Natural killer cell (primary cell): ENCODE results near the gene HELZ. TPM values are rescaled to one million over a fixed set of nuclear protein-coding genes. Genes with fewer than 3 reads are reported as not detected.
"Not testable (repeated sequence)": the region's sequence is repeated elsewhere in the genome, so short reads cannot be mapped to it uniquely, and the experiment has no call there.

Experiments
- ATAC-seq, 3 donors: fragments of 150-1000 bp in 2 of 3; fragments of 200-7000 bp in 1 of 3; cut with Tn5 transposase; 1 replicate in 1 of 3; 2 replicates in 2 of 3; pipeline ENCODE4 v1.10.0; 2021; ENCODE audit warnings: mild to moderate bottlenecking in 2 of 3, moderate library complexity in 2 of 3
- DNase-seq, 2 donors: peaks; one replicate each; pipeline versions ENCODE4 v3.0.0 to v3.0.0-alpha.2; 2013 to 2021; ENCODE audit warnings: mixed read lengths in 1 of 2
- H3K27ac ChIP-seq: one replicate; pipeline ENCODE4 v1.5.1; 2013; ENCODE audit warnings: mild to moderate bottlenecking, low read length
- H3K27me3 ChIP-seq: one replicate; pipeline ENCODE4 v1.6.1; 2013; ENCODE audit warnings: low read length; ENCODE audit not compliant: control insufficient read depth, insufficient read depth
- H3K36me3 ChIP-seq: one replicate; pipeline ENCODE4 v1.6.1; 2013; ENCODE audit warnings: low read length; ENCODE audit not compliant: control insufficient read depth, insufficient read depth
- H3K4me1 ChIP-seq: one replicate; pipeline ENCODE4 v1.6.1; 2013; ENCODE audit warnings: low read length; ENCODE audit not compliant: control insufficient read depth, insufficient read depth
- H3K4me3 ChIP-seq: one replicate; pipeline ENCODE4 v1.5.1; 2013; ENCODE audit warnings: low read length
- H3K9me3 ChIP-seq: one replicate; pipeline ENCODE4 v1.6.1; 2013; ENCODE audit warnings: low read length; ENCODE audit not compliant: control insufficient read depth, insufficient read depth
- H3K27ac Mint-ChIP-seq, 2 donors: one replicate each; pipeline ENCODE4 v1.8.0; 2022; ENCODE audit warnings: mild to moderate bottlenecking in 2 of 2, mixed read lengths in 2 of 2, moderate library complexity in 1 of 2
- H3K27me3 Mint-ChIP-seq, 2 donors: one replicate each; pipeline ENCODE4 v1.8.0; 2022; ENCODE audit warnings: low read depth in 2 of 2, mixed read lengths in 2 of 2
- H3K36me3 Mint-ChIP-seq: one replicate; pipeline ENCODE4 v1.8.0; 2022; ENCODE audit warnings: mixed read lengths
- H3K4me1 Mint-ChIP-seq, 2 donors: one replicate each; pipeline ENCODE4 v1.8.0; 2022; ENCODE audit warnings: mixed read lengths in 2 of 2
- H3K4me3 Mint-ChIP-seq: one replicate; pipeline ENCODE4 v1.8.0; 2022; ENCODE audit warnings: mild to moderate bottlenecking, moderate library complexity, mixed read lengths
- H3K9me3 Mint-ChIP-seq, 2 donors: one replicate each; pipeline ENCODE4 v1.8.0; 2022; ENCODE audit warnings: mixed read lengths in 2 of 2
- CTCF ChIP-seq: fragments of 200-600 bp; IDR thresholded peaks from one replicate; pipeline ENCODE4 v1.8.0; 2022; ENCODE audit warnings: antibody characterized with exemption
- WGBS: methylation state at CpG from one replicate; pipeline ENCODE4 v1.1.7; 2013; ENCODE audit warnings: missing lambda C conversion rate; ENCODE audit not compliant: insufficient coverage; 5-methylcytosine and 5-hydroxymethylcytosine counted together
- intact Hi-C: fragments of 100-400 bp; cut with micrococcal nuclease; formaldehyde crosslinking; loops from one replicate; pipeline ENCODE4 v1.14.2; 2022
- total RNA-seq, 4 donors: library from RNA; stranded (reverse); fragments of 120-200 nt in 1 of 4; gene quantifications; one replicate each; pipeline versions ENCODE4 v1.2.3 to v1.2.4, GENCODE V29; 2013 to 2022

HELZ gene
- total RNA-seq, 3 donors from 2014 or later (not counting 1 experiment from before 2014, with no cell fraction given), result 274 to 355 (median 292) TPM

DNA sequence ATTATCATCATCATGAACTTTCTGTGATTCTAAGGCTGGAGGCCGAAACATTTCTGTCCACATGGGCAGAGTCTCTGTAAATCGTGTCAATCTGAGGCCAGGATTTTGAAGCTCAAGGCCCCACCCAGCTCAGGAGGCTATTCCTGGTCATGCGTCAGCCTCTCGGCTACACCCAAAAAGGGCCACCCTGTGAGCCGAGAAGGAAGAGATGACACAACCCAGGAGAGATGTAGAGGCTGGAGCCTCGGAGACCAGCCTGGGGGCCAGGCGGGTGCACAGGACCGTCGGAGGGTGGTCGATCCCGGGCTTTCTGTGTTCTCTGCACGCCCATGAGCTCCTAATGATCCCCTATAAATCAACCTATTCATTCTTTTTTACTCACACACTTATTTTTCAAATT, 201.7 kb downstream of the HELZ start:
- intact Hi-C loops, result no loop called here
- Histone ChIP-seq H3K27me3 (no peaks in the 10 kb centered on the region), H3K9me3 (peaks cover 6% of the 10 kb centered on the region), H3K27ac (no peak overlapping the region), H3K36me3 (no peaks in the 10 kb centered on the region), H3K4me1 (no peaks in the 10 kb centered on the region), H3K4me3 (no peak overlapping the region)
- 88% methylated on average over 12 of the region's 12 CpGs for WGBS
- no peaks in the 10 kb centered on the region for H3K4me1 Mint-ChIP-seq
- peaks cover 10% of the 10 kb centered on the region for H3K36me3 Mint-ChIP-seq
- no peak overlapping the region for H3K27ac Mint-ChIP-seq
- no peak overlapping the region for H3K4me3 Mint-ChIP-seq
- H3K9me3 Mint-ChIP-seq, result peaks cover 0 to 1% of the 10 kb centered on the region in 2 donors
- no peak for TF ChIP-seq CTCF
- no peak for ATAC-seq
- H3K27me3 Mint-ChIP-seq, result peaks cover 0 to 2% of the 10 kb centered on the region in 2 donors
- no peak for DNase-seq

DNA sequence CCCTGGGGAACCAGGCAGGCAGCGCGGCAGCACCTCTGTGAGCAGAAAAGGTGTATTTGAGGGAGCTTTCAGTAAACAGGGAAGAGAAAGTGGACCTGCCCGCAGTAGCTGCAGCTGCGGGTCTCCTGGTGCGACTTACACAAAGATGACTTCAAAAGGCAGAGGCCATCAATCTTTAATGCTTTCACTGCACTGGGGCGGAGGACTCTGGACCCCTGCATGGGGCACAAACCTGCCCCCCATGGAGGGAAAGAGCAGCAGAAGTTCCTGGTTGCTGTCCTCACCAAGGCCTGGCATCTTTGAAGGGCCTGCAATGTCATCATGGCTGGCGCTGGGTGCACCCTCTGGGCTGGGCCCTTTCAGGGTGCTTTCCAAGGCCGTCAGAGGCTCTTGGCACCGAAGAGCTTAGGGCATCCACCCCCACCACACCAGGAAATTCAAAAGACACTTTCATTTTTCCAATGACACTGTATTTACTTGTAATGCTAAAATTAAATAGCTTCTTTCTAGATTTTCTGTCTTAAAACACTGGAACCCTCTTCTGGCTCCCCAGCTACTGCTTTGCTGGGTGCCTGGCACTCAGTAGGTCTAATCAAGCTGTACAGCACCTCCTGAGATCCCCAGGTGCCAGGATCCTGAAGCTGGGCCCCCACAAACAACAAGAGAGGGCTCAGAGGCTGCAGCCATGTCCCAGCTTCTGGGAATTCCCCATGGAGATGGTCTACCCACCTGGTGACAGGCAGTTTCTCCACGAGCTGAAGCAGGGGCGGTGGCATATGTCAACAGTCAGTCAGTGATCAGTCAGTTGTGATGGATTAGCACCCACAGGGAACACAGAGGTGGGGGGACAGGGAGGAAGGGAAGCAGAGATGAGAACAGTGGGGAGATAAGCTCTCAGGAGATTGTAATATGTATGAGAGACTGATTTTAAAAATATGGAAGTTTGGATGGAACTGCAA, 202.8 kb downstream of the HELZ start:
- WGBS, result 73% methylated on average over 11 of the region's 11 CpGs
- no peaks in the 10 kb centered on the region for H3K4me1 Mint-ChIP-seq
- H3K27me3 ChIP-seq, result no peaks in the 10 kb centered on the region
- H3K27me3 Mint-ChIP-seq, result peaks cover 0 to 2% of the 10 kb centered on the region in 2 donors
- no peaks in the 10 kb centered on the region for H3K4me1 ChIP-seq
- no peak overlapping the region for H3K4me3 ChIP-seq
- ATAC-seq (no peak), DNase-seq (no peak)
- H3K27ac ChIP-seq, result no peak overlapping the region
- no peaks in the 10 kb centered on the region for H3K9me3 Mint-ChIP-seq
- H3K36me3 ChIP-seq, result no peaks in the 10 kb centered on the region
- TF ChIP-seq CTCF, result no peak
- H3K27ac Mint-ChIP-seq, result no peak overlapping the region
- no peaks in the 10 kb centered on the region for H3K36me3 Mint-ChIP-seq
- H3K9me3 ChIP-seq, result peaks cover under 1% of the 10 kb centered on the region
- no peak overlapping the region for H3K4me3 Mint-ChIP-seq
- intact Hi-C loops, result no loop called here

DNA sequence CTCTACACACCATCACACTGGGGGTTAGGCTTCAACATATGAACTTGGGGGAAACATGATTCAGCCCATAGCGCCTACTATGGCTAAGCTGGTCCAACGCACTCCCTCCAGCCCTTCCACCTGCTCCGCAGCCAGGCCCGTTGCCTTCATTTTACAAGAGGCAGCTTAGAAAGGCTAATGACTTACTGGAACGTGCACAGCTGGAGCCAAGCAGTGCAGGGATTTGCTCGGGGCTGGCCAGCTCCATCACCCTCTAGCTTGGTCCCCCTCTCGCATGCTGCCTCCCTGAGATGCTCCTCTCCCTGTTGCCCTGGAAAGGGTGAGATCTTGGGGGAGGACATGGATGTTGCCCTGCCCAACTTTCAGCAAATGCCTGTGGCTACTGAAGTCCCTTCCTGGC, 203.5 kb downstream of the HELZ start:
- DNase-seq (no peak), ATAC-seq (no peak)
- Mint-ChIP-seq H3K4me1 (no peaks in the 10 kb centered on the region), H3K27me3 (peaks cover 0 to 3% of the 10 kb centered on the region in 2 donors), H3K4me3 (no peak overlapping the region), H3K27ac (no peak overlapping the region), H3K9me3 (no peaks in the 10 kb centered on the region), H3K36me3 (no peaks in the 10 kb centered on the region)
- no peaks in the 10 kb centered on the region for H3K9me3 ChIP-seq
- H3K27ac ChIP-seq, result no peak overlapping the region
- no peaks in the 10 kb centered on the region for H3K27me3 ChIP-seq
- intact Hi-C loops, result no loop called here
- TF ChIP-seq CTCF, result no peak
- H3K36me3 ChIP-seq, result no peaks in the 10 kb centered on the region
- WGBS, result 91% methylated on average over 7 of the region's 7 CpGs
- H3K4me3 ChIP-seq, result no peak overlapping the region
- H3K4me1 ChIP-seq, result no peaks in the 10 kb centered on the region

DNA sequence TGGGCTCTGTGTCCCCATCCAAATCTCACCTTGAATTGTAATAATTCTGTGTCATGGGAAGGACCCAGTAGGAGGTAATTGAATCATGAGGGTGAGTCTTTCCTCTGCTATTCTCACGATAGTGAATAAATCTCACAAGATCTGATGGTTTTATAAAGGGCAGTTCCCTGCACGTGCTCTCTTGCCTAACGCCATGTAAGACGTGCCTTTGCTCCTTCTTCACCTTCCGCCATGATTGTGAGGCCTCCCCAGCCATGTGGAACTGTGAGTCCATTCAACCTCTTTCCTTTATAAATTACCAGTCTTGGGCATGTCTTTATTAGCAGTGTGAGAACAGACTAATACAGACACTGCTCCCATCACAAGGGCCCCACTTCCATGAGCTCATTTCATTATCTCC, 203.9 kb downstream of the HELZ start:
- H3K36me3 Mint-ChIP-seq, H3K36me3 ChIP-seq, H3K4me3 ChIP-seq, DNase-seq, H3K27ac Mint-ChIP-seq, H3K4me3 Mint-ChIP-seq, H3K27ac ChIP-seq, H3K4me1 Mint-ChIP-seq, H3K4me1 ChIP-seq, H3K27me3 ChIP-seq, intact Hi-C loops, ATAC-seq, H3K27me3 Mint-ChIP-seq, H3K9me3 Mint-ChIP-seq, H3K9me3 ChIP-seq: not testable (repeated sequence)
- 92% methylated on average over 5 of the region's 5 CpGs for WGBS
